ENCODE measurements around the gene NEB. TPM values are rescaled to one million over a fixed set of nuclear protein-coding genes. Genes with fewer than 3 reads are reported as not detected.

NEB gene
- total RNA-seq, 2 donors from 2014 or later: 61.1 to 136 TPM

GRCh38 chr2:151520976-151521375 lies 213.3 kb downstream of the NEB start:
- H3K27me3 ChIP-seq: no peaks in the 10 kb centered on the region
- H3K9me3 ChIP-seq: no peaks in the 10 kb centered on the region
- TF ChIP-seq CTCF (IDR thresholded peaks at IDR 0.05): no peak
- no peak overlapping the region for H3K27ac ChIP-seq
- H3K4me1 ChIP-seq: no peaks in the 10 kb centered on the region
- H3K36me3 ChIP-seq: peaks cover 11% of the 10 kb centered on the region
- no peak overlapping the region for H3K4me3 ChIP-seq
- DNase-seq (ENCODE audit: low spot score): no peak

- peaks cover 22% of the 10 kb centered on the region for H3K36me3 ChIP-seq
- no peak for TF ChIP-seq CTCF (IDR thresholded peaks at IDR 0.05)
- H3K27ac ChIP-seq: no peak overlapping the region
- H3K9me3 ChIP-seq: no peaks in the 10 kb centered on the region
- no peaks in the 10 kb centered on the region for H3K27me3 ChIP-seq
- no peaks in the 10 kb centered on the region for H3K4me1 ChIP-seq
- no peak for DNase-seq (ENCODE audit: low spot score)
- no peak overlapping the region for H3K4me3 ChIP-seq
Observed at GRCh38 chr2:151518802-151519201, 215.5 kb downstream of the NEB start.

GRCh38 chr2:151508519-151508918 lies 225.8 kb downstream of the NEB start:
- no peaks in the 10 kb centered on the region for H3K9me3 ChIP-seq
- no peak for TF ChIP-seq CTCF (IDR thresholded peaks at IDR 0.05)
- H3K4me3 ChIP-seq: no peak overlapping the region
- H3K27ac ChIP-seq: no peak overlapping the region
- DNase-seq (ENCODE audit: low spot score): no peak
- H3K27me3 ChIP-seq: no peaks in the 10 kb centered on the region
- H3K36me3 ChIP-seq: peaks cover 27% of the 10 kb centered on the region
- H3K4me1 ChIP-seq: no peaks in the 10 kb centered on the region

- no peak for DNase-seq (ENCODE audit: low spot score)
- H3K36me3 ChIP-seq: peaks cover 11% of the 10 kb centered on the region
- H3K27ac ChIP-seq: no peak overlapping the region
- H3K4me1 ChIP-seq: no peaks in the 10 kb centered on the region
- H3K9me3 ChIP-seq: no peaks in the 10 kb centered on the region
- H3K27me3 ChIP-seq: no peaks in the 10 kb centered on the region
- no peak overlapping the region for H3K4me3 ChIP-seq
- no peak for TF ChIP-seq CTCF (IDR thresholded peaks at IDR 0.05)
Observed at GRCh38 chr2:151506170-151506569, 228.1 kb downstream of the NEB start.

- Histone ChIP-seq H3K27ac (no peak overlapping the region), H3K9me3 (no peaks in the 10 kb centered on the region), H3K4me3 (no peak overlapping the region), H3K36me3 (no peaks in the 10 kb centered on the region), H3K4me1 (no peaks in the 10 kb centered on the region), H3K27me3 (no peaks in the 10 kb centered on the region)
- no peak for DNase-seq (ENCODE audit: low spot score)
- TF ChIP-seq CTCF (IDR thresholded peaks at IDR 0.05): no peak
Observed at GRCh38 chr2:151498178-151498577, 236.1 kb downstream of the NEB start.

GRCh38 chr2:151491496-151491895 lies 242.8 kb downstream of the NEB start:
- H3K4me3 ChIP-seq: no peak overlapping the region
- no peaks in the 10 kb centered on the region for H3K9me3 ChIP-seq
- no peak for TF ChIP-seq CTCF (IDR thresholded peaks at IDR 0.05)
- H3K27me3 ChIP-seq: no peaks in the 10 kb centered on the region
- DNase-seq (ENCODE audit: low spot score): no peak
- no peak overlapping the region for H3K27ac ChIP-seq
- H3K4me1 ChIP-seq: no peaks in the 10 kb centered on the region
- no peaks in the 10 kb centered on the region for H3K36me3 ChIP-seq

All from right atrium auricular region (tissue), 2 donors.